GM13976 (cell line): ENCODE measurements around the gene ALX4.

Source experiments
- DNase-seq: peaks from one replicate; pipeline ENCODE4 v3.0.0; 2012; ENCODE audit warnings: low spot score
- CTCF ChIP-seq: IDR thresholded peaks from 2 replicates; pipeline ENCODE4 v1.5.1; 2012; ENCODE audit warnings: borderline replicate concordance, mild to moderate bottlenecking; ENCODE audit not compliant: insufficient read depth; ENCODE audit errors: extremely low read depth, missing control alignments, control extremely low read depth
- in situ Hi-C: fragments of 300-500 bp; cut with MboI; formaldehyde crosslinking; loops from one replicate; pipeline ENCODE4 v1.12.0; 2022; ENCODE audit warnings: low sequenced_read_pairs, mixed read lengths, inconsistent platforms; ENCODE audit not compliant: unreplicated experiment

Gene ALX4

DNA sequence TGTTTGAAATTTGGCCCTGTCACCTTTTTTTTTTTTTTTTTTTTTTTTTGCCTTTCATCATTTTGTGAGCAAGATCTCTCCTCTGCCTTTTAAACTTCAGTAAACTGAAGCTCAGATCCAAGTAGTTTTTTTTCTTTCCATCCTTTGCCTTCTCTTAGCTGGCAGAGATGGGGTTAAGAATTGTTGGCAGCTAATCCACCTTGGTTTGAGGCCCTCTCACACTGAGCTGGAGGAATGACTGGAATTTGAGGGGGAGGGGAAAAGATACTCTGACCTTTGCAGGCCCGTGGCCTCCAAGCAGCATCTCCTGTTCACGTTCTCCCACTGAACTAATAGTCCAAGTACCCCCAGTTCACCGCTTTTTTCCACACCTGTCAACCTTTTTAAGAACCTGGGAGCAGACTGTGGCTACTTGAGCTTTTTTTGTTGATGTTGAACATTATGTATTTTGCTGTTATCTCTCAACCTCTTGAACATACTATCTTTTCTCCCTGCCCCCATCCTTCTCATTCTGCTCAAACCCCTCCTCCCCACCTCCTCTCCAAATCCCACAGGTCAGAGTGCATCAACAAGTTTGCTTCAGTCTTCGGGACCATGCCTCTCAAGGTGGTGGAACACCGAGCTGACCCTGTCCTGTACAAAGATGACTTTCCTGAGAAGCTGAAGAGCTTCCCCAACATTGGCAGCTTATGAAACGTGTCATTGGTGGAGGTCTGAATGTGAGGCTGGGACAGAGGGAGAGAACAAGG, 66.2 kb downstream of the ALX4 start:
- in situ Hi-C loops, result no loop called here
- no peak for TF ChIP-seq CTCF
- no peak for DNase-seq

- DNase-seq, result no peak
- no peak for TF ChIP-seq CTCF
- in situ Hi-C loops, result no loop called here
Observed at GRCh38 chr11:44243086-44243485, 66.9 kb downstream of the ALX4 start.

- no peak for DNase-seq
- no peak for TF ChIP-seq CTCF
- in situ Hi-C loops, result no loop called here
Observed at GRCh38 chr11:44241851-44242250, 68.1 kb downstream of the ALX4 start.

DNA sequence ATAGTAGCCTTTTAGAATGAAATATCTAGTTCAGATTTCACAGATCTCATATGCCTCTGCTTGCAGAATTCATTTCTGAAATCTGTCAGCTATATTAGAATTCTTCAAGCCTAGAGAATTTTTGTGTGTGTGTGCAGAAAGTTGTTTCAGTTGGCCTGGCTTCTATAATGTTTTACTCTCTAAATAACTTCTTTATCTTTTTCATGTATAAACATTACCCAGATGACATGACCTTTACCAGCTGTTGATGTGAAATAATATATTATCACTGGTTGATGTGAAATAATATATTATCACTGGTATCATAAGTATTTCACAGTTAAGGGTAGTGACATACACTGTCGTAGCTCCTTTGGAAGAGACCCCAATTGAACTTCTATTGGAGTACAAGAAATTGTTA, 72.8 kb downstream of the ALX4 start:
- TF ChIP-seq CTCF, result no peak
- in situ Hi-C loops, result no loop called here
- DNase-seq, result no peak

- in situ Hi-C loops, result no loop called here
- DNase-seq, result no peak
- TF ChIP-seq CTCF, result no peak
Observed at GRCh38 chr11:44236296-44236695, 73.6 kb downstream of the ALX4 start.

DNA sequence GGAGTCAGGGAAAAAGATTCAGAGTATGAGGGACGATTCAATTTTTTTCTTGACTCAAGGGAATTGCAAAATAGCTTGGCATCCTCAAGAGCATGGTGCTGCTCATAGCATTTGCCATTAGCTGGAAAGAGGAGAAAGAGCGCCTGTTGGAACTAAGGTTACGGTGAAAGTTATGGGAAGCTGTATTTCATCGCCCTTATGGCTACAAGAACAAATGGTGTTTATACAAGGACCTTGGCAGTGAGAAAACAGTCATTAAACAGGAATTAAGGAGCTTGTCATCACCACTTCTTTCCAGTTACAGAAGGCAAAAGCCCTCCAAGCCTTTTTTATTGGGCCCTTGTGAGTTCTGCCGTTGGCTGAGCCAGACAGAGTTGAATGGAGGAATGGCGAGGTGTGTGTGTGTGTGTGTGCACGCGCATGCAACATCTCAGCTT, 74.2 kb downstream of the ALX4 start:
- no peak for DNase-seq
- no peak for TF ChIP-seq CTCF
- in situ Hi-C loops, result no loop called here
